ENCODE measurements around the gene C11orf91.
"Not testable (repeated sequence)": the region's sequence is repeated elsewhere in the genome, so short reads cannot be mapped to it uniquely, and the experiment has no call there.

The C11orf91 gene

GRCh38 chr11:33684003-33684706 is 16.5 kb downstream of the C11orf91 start:
- Mint-ChIP-seq H3K4me3 (no peak overlapping the region), H3K27me3 (ENCODE audit: low read depth) (peaks cover 28% of the 10 kb centered on the region), H3K27ac (no peak overlapping the region), H3K36me3 (ENCODE audit: low read depth) (no peaks in the 10 kb centered on the region), H3K9me3 (peaks cover 4% of the 10 kb centered on the region), H3K4me1 (ENCODE audit: low read depth) (peaks cover 9% of the 10 kb centered on the region)
- DNase-seq (ENCODE audit: low spot score) = no peak

DNA sequence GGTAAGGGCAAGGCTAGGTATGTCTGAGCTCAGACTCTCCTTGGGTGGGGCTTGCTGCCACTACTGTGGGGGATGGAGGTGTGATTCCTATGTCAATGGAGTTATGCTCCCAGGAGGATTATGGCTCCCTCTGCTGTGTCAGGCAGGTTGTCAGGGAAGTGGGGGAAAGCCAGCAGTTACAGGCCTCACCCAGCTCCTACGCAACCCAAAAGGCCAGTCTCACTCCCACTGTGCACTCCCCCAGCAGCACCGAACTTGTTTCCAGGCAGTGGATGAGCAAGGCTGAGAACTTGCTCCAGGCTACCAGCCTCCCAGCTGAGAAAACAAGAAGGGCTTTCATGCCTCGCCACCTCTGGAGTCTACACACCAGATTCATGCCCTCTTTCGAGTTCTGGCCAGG is 18.2 kb downstream of the C11orf91 start:
- no peak for DNase-seq (ENCODE audit: low spot score)
- Mint-ChIP-seq H3K36me3 (ENCODE audit: low read depth) (peaks cover 2% of the 10 kb centered on the region), H3K27ac (no peak overlapping the region), H3K27me3 (ENCODE audit: low read depth) (peaks cover 36% of the 10 kb centered on the region), H3K9me3 (peaks cover 16% of the 10 kb centered on the region), H3K4me1 (ENCODE audit: low read depth) (peaks cover 11% of the 10 kb centered on the region), H3K4me3 (no peak overlapping the region)

- Mint-ChIP-seq H3K9me3 (peaks cover 17% of the 10 kb centered on the region), H3K27me3 (ENCODE audit: low read depth) (peaks cover 37% of the 10 kb centered on the region), H3K4me1 (ENCODE audit: low read depth) (peaks cover 11% of the 10 kb centered on the region), H3K36me3 (ENCODE audit: low read depth) (peaks cover 2% of the 10 kb centered on the region), H3K27ac (no peak overlapping the region), H3K4me3 (no peak overlapping the region)
- DNase-seq (ENCODE audit: low spot score) = no peak
Observed at GRCh38 chr11:33682019-33682418, 18.6 kb downstream of the C11orf91 start.

DNA sequence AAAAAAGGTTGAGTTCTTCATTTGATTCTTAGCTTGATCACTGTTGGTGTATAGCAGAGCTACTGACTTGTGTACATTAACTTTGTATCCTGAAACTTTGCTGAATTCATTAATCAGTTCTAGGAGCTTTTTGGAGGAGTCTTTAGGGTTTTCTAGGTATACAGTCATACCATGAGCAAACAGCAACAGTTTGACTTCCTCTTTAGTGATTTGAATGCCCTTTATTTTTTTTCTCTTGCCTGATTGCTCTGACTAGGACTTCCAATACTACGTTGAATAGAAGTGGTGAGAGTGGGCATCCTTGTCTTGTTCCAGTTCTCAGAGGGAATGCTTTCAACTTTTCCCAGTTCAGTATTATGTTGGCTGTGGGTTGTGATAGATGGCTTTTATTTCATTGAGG is 22.0 kb downstream of the C11orf91 start:
- H3K36me3 Mint-ChIP-seq (ENCODE audit: low read depth); DNase-seq (ENCODE audit: low spot score); H3K27ac Mint-ChIP-seq; H3K4me3 Mint-ChIP-seq: not testable (repeated sequence)
- H3K9me3 Mint-ChIP-seq = peaks cover 17% of the 10 kb centered on the region
- peaks cover 11% of the 10 kb centered on the region for H3K4me1 Mint-ChIP-seq (ENCODE audit: low read depth)
- H3K27me3 Mint-ChIP-seq (ENCODE audit: low read depth) = peaks cover 32% of the 10 kb centered on the region

DNA sequence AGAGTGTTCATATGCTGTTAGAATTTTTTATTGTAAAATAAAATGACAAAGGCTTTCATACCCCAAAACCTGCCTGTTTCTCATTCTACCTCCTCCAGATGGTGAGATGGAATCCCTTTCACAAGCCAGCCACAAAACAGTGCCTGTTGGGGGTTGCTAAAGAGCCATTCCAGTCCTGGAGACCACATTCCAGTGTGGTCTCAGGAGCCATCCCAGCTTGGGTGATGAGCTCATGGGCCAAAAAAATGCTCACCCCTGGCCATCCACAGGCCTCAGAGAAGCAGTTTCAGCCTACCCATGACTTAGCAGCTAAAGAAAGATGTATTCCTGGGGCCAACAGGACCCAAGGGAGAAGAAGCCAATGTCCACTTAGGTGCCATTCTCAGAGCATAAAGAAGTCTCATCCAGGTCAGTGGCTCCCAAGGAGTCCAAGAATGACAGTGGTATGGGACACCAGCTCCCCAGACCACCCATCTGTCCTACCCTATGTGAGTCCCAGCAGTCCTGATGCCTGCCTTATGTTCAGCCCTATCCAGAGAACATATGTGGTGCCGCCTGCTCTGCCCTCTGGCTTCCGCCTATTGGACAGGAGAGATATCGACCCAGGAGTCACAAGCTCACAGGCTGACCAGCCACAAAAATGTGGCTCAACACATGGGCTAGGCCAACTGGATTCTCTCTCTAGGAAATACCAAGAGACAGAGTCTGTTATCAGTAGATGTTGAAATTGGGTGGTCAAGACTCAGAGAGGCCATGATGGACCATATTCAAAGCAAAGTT is 26.4 kb downstream of the C11orf91 start:
- no peak for DNase-seq (ENCODE audit: low spot score)

DNA sequence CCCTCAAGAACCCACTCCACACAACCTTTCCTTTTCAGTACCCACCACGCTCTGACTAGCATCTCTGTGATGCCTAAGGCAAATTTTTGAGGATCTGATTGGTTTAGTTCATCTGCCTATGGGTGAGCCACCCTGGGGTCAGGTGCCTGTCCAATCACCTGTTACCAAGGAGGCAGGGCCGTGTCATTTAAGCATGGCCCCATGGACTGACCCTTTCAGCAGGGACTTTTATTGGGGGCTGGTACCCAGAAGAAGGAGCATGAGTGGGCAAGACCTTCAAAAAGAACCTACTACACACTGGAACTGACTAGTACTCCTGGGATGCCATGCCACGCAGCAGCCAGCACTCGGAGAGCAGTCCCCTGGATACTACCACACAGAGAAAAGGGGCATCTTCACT is 28.4 kb downstream of the C11orf91 start:
- Mint-ChIP-seq H3K9me3 (peaks cover 2% of the 10 kb centered on the region), H3K36me3 (ENCODE audit: low read depth) (no peaks in the 10 kb centered on the region), H3K4me1 (ENCODE audit: low read depth) (peaks cover 13% of the 10 kb centered on the region), H3K27me3 (ENCODE audit: low read depth) (no peaks in the 10 kb centered on the region), H3K27ac (no peak overlapping the region), H3K4me3 (no peak overlapping the region)
- DNase-seq (ENCODE audit: low spot score) = no peak

More for the DNA sequence above, 26.4 kb downstream of the C11orf91 start:
- Mint-ChIP-seq H3K27me3 (ENCODE audit: low read depth) (peaks cover 9% of the 10 kb centered on the region), H3K4me1 (ENCODE audit: low read depth) (peaks cover 16% of the 10 kb centered on the region), H3K9me3 (peaks cover 17% of the 10 kb centered on the region), H3K36me3 (ENCODE audit: low read depth) (peaks cover 2% of the 10 kb centered on the region), H3K27ac (no peak overlapping the region), H3K4me3 (no peak overlapping the region)

DNA sequence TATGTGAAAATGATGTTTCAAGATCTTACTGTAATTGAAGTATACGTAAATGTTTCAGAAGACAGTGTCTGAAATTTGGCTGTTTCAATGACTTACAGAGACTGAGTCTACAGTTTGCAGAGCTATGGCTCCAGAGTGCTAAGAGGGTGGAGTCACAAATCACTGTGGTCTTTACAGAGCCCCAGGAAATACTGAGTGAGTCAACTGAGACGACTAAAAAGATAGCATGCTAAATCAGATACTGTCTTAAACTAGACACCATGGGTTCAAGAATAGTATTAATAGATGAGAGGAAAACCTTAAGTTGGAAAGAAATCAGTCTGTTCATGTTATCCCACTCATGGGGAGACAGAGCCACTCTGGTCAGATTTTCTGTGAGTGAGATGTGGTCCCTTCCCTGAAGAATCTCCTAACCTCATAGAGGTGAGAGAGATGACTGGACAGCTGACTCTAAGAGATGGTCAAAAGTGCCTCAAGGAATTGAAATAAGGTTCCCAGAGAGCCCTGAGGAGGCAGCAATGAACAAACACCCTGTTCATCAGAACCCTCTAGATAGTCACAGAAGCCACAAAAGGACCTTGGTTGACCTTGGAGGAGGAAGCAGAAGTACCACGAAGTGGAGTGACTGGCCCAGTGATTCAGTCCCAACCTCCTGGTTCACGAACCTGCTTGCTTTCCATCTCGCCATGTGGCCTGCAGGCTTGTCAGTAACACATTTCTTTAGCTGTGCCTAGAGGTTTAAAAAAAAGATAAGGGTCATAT is 30.2 kb downstream of the C11orf91 start:
- H3K4me1 Mint-ChIP-seq (ENCODE audit: low read depth) = peaks cover 13% of the 10 kb centered on the region
- H3K4me3 Mint-ChIP-seq = no peak overlapping the region
- H3K27ac Mint-ChIP-seq = no peak overlapping the region
- peak; percentile 23 for DNase-seq (ENCODE audit: low spot score)
- no peaks in the 10 kb centered on the region for H3K27me3 Mint-ChIP-seq (ENCODE audit: low read depth)
- no peaks in the 10 kb centered on the region for H3K9me3 Mint-ChIP-seq
- no peaks in the 10 kb centered on the region for H3K36me3 Mint-ChIP-seq (ENCODE audit: low read depth)

DNA sequence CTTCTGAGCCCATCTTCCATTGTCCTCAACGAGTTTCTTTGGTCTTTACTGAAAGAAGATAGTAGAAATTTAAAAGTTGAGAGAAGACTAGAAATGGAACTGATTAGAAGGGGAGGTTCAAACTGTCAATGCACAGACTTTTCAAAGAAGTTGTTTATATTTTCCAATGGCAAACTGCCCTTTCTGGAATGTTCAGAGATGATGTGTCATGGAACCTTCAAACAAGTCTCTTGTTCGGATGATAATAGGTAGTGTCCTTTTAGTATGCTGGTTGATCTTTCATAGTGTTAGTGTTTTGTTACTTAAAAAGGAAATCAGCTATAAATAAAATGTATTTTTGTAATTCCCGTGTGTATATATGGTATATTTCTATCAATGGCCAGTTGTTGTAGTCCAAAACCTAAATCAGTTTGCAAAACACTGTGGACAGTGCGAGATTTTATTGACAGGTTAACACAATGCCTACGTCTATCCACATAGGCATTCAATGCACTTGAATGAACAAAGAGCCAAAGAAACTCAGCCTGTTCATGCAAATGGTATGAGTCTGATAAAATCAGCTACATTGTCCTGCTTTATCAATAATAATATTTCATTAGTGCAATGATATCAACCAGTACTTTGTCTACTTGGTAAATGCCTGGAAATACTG is 30.9 kb downstream of the C11orf91 start:
- Mint-ChIP-seq H3K9me3 (no peaks in the 10 kb centered on the region), H3K27me3 (ENCODE audit: low read depth) (peaks cover 2% of the 10 kb centered on the region), H3K36me3 (ENCODE audit: low read depth) (no peaks in the 10 kb centered on the region), H3K4me1 (ENCODE audit: low read depth) (peaks cover 13% of the 10 kb centered on the region), H3K4me3 (no peak overlapping the region), H3K27ac (no peak overlapping the region)
- DNase-seq (ENCODE audit: low spot score) = no peak

DNA sequence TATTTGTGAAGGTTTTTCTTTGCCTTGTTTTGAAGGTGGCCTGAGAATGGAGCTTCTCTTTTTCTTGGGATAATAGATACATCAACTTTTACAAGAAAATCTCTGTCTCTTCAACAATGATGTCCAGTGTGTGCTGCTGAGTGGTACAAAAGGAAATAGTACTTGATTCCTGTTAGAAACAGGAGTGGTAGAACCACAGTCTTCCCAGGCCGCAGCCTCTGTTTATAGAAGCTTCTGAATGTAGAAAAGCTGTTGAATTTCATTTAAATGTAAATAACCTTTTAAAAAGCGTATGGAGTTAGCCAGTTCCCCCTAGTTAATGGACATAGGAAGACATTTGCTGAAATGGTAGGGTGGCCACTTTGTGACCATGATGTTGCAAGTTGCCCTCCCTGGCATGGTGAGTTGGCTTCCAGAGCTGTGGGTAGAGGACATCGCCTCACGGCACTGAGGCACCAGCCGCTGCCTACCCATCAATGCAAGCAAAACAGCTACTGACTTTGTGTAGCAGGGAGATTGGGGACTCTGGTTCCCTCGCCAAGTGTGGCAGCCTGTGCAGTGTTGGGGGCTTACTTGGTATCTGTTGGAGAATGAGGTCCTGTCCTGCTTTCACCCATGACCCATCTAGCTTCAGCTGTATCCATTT is 31.6 kb downstream of the C11orf91 start:
- Mint-ChIP-seq H3K4me1 (ENCODE audit: low read depth) (peaks cover 13% of the 10 kb centered on the region), H3K27me3 (ENCODE audit: low read depth) (peaks cover 2% of the 10 kb centered on the region), H3K4me3 (no peak overlapping the region), H3K9me3 (no peaks in the 10 kb centered on the region), H3K36me3 (ENCODE audit: low read depth) (no peaks in the 10 kb centered on the region), H3K27ac (no peak overlapping the region)
- DNase-seq (ENCODE audit: low spot score) = no peak

DNA sequence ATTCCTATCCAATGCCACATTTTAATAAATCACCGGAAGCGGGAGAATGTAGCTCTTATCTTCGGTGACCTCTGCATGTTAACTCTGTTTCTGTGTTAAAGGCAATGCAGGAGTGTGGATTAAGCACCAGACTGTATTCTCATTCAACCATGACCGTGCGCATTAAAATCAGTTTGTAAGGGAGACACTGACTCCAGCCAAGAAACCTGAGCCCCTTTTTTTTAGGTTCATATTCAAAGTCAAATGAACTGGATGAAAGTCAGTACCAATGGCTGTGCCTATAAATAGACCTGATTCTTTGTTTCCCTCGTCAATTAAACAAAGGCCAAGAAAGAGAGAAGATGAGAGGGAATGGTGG is 32.2 kb downstream of the C11orf91 start:
- Mint-ChIP-seq H3K27ac (no peak overlapping the region), H3K4me3 (no peak overlapping the region), H3K27me3 (ENCODE audit: low read depth) (peaks cover 2% of the 10 kb centered on the region), H3K9me3 (no peaks in the 10 kb centered on the region), H3K4me1 (ENCODE audit: low read depth) (peaks cover 13% of the 10 kb centered on the region), H3K36me3 (ENCODE audit: low read depth) (no peaks in the 10 kb centered on the region)
- no peak for DNase-seq (ENCODE audit: low spot score)

DNA sequence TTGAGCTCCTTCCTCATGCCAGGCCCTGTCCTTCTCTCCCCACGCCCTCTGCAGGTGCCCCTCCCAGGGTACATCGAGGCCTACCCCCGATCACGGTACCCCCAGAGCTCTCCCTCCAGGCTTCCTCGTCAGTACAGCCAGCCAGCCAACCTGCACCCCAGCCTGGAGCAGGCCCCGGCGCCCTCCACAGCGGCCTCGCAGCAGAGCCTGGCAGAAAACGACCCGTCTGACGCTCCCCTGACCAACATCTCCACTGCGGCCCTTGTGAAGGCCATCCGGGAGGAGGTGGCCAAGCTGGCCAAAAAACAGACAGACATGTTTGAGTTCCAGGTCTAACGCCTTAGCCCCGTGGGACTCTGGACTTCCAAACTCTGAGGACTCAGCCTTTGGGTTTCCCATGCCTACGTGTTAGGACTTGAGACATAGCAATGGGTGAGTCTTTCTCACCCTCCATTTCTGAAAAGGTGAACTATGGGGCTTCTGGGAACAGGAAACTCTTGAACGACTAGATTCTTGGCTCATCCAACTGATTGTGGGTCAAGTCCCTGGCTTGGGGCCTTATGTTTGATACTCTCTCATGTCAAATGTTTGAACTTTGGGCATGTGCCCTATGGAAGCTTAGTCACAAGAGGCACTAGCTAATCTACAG is 32.7 kb downstream of the C11orf91 start:
- H3K4me1 Mint-ChIP-seq (ENCODE audit: low read depth) = peaks cover 13% of the 10 kb centered on the region
- DNase-seq (ENCODE audit: low spot score) = no peak
- no peak overlapping the region for H3K4me3 Mint-ChIP-seq
- H3K27ac Mint-ChIP-seq = no peak overlapping the region
- H3K9me3 Mint-ChIP-seq = no peaks in the 10 kb centered on the region
- peaks cover 2% of the 10 kb centered on the region for H3K27me3 Mint-ChIP-seq (ENCODE audit: low read depth)
- H3K36me3 Mint-ChIP-seq (ENCODE audit: low read depth) = no peaks in the 10 kb centered on the region

GRCh38 chr11:33665350-33666106 is 35.1 kb downstream of the C11orf91 start:
- Mint-ChIP-seq H3K36me3 (ENCODE audit: low read depth) (no peaks in the 10 kb centered on the region), H3K9me3 (no peaks in the 10 kb centered on the region), H3K27me3 (ENCODE audit: low read depth) (peaks cover 4% of the 10 kb centered on the region), H3K4me1 (ENCODE audit: low read depth) (peaks cover 5% of the 10 kb centered on the region), H3K4me3 (no peak overlapping the region), H3K27ac (no peak overlapping the region)
- DNase-seq (ENCODE audit: low spot score) = no peak
